GM19023 (cell line): ENCODE data around the gene ETDC.

ENCODE experiments used
- ATAC-seq: cut with Tn5 transposase; IDR thresholded peaks from one replicate; pipeline ENCODE4 v1.9.1; 2021; ENCODE audit warnings: mild to moderate bottlenecking, moderate library complexity; ENCODE audit not compliant: unreplicated experiment

ETDC gene

GRCh38 chrX:135345107-135345589, 35.9 kb downstream of the ETDC start:
- ATAC-seq = no peak

DNA sequence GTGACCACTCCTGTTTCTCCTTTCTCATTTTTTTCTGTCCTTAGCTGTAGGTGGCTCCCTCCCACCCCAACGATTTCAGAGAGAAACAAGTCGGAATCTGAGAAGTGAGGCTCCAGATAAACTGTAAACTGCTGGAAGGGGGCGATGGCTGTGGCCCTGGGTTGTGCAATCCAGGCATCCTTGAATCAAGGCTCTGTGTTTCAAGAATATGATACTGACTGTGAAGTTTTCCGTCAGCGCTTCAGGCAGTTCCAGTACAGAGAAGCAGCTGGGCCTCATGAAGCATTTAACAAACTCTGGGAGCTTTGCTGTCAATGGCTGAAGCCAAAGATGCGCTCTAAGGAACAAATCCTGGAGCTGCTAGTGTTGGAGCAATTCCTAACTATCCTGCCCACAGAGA, 37.7 kb downstream of the ETDC start:
- no peak for ATAC-seq

DNA sequence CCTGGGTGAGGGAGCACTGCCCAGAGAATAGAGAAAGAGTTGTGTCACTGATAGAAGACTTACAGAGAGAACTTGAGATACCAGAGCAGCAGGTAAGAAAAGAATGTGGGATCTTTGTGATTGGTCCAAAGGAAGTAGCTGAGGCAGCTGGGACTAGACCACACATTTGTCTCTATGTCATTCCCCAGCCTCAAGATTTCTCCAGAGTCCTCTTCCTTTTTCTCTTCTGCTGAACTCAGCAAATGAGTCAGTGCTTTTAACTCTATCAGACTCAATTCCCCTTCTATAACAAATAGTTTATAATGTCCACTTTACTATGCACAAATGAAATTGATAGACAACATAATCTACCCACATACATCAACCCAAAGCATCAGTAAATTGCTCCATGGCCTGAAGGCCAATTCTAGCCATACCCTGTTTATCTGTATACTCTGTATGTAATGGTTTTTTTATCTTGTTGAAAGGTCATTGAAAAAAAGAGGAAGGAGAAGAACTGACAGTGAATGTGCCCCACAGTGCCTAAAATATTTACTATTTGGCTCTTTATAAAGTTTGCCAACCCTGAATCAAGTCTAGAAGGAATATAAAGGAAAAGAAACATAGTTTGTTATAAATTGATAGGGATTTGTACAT, 38.2 kb downstream of the ETDC start:
- no peak for ATAC-seq

GRCh38 chrX:135354288-135354687, 45.0 kb downstream of the ETDC start:
- ATAC-seq = no peak
